ENCODE results near the gene PBX1.

The PBX1 gene

DNA sequence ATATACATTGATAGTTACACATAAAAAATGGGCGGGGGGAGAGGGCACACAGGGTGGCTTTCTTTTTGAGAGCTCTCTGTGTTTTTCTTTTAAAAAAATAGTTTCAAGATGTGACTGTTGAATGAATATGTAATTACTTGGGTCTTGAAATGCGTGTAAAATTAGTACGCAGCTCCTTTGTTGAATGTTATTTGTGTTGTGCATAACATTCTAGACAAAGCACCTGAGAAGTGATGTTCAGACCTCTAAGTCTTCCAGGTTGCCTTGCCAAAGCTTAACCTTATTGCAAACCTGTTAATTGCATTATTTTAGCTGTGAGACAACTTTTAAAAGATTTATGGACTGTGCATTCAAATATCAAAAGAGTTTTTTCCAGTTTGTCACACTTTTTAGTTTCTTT is 5.4 kb downstream of the PBX1 start:
- no peak for DNase-seq

DNA sequence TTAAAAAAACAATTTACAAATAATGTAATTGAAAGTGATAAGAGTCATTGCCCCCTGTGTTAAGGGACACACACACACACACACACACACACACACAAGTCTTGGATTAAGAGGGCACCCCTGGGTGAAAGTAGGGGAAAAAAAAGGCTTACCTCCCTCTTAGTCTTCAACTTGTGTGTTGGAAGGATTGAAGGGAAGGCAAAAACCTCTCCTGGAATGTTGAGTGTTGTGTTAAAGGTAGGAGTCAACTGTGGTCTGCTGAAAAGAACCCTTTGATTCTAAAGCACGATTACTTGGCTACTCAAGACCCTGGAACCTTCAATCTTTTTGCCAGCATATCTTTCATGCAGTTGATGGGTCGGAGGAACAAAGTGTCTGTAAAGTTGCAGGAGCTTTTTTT is 6.4 kb downstream of the PBX1 start:
- DNase-seq, result no peak

DNA sequence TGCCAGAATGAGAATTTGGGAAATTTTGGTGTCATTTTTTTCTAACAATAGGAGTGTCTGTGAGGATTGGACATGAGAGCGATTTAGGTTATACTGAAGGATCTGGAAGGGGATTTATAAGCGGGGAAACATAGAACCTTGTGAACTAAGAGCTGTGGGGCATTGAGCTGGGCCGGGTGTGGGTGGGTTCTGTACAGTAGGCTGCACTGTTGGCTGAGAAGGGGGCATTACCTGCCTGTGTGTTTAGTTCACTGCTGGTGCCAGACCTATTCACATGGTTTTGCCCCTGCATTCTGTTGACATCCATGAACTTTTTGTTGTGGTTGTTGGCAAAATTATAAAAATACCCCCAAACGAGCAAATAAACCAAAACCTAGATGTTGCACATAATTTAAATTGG is 8.8 kb downstream of the PBX1 start:
- DNase-seq, result no peak

DNA sequence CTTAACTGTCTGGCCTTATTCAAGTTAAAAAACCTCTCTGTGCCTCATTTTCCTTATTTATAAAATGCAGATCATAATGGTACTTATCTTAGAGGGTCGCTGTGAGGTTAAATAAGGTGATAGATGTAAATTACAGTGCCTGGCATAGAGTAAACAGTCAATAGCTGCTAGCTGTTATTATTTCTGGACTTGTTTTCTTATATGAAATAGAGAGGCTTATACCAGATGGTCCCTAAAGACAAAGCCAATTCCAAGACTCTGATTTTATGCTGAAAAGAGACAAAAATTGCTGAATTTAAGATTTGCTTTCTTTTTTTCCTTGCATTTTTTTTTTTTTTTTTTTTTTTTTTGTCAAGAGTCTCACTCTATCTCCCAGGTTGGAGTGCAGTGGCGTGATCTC is 10.3 kb downstream of the PBX1 start:
- DNase-seq, result no peak

DNA sequence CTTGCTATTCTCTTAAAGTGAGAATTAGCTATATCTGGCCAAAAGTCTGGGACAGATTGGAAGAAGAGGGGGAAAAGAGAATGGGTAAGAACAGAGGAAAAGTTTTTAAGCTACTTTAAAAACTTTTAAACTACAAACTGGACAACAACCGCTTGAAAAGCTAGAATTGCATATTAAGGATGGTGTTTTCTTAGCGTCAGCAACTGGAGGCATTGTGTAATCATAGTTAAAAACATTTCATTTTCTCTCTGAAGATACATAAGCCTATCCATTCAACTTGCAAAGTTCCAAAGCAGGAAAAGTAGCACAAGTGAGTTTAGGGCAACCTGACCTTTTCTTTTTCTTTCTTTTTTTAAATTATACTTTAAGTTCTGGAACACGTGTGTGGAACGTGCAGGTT is 10.9 kb downstream of the PBX1 start:
- DNase-seq, result no peak

DNA sequence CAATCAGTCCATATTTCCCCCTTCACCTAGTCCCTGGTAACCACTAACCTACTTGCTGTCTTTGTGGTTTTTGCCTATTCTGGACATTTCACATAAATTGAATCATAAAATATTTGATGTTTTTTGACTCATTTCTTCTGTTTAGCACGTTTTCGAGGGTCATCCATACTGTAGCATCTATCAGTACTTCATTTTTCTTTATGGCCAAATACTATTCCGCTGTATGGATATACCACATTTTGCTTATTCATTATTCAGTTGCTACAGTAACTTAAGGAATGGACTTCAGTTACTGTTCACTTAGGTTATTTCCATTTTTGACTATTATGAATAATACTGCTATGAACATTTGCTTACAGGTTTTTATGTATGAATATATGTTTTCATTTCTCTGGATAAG is 12.3 kb downstream of the PBX1 start:
- DNase-seq, result no peak

DNA sequence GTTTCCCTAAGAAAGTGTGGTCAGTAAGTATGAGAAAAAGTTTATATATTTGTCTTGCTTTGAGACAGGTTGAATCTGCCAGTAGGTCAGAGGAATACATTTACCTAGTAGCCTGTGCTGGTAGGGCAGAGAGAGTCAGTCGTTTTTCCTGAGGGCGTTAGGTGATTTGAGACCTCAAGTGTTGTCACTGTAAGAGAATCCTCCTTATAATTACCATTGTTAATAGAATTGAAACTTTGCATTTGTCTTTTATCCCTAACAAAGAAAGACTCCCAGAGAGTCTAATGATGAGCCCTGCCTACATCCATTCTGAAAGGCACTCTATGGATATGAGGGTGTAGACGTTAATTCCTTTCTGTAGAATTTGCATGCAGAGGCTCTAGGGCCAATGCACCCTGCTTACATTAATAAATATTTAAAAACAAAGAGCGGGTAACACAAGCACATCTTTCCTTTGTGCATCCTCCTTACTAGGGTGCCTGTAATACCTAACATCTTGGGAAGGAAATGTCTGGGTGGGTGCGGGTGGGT is 16.4 kb downstream of the PBX1 start:
- DNase-seq, result no peak

DNA sequence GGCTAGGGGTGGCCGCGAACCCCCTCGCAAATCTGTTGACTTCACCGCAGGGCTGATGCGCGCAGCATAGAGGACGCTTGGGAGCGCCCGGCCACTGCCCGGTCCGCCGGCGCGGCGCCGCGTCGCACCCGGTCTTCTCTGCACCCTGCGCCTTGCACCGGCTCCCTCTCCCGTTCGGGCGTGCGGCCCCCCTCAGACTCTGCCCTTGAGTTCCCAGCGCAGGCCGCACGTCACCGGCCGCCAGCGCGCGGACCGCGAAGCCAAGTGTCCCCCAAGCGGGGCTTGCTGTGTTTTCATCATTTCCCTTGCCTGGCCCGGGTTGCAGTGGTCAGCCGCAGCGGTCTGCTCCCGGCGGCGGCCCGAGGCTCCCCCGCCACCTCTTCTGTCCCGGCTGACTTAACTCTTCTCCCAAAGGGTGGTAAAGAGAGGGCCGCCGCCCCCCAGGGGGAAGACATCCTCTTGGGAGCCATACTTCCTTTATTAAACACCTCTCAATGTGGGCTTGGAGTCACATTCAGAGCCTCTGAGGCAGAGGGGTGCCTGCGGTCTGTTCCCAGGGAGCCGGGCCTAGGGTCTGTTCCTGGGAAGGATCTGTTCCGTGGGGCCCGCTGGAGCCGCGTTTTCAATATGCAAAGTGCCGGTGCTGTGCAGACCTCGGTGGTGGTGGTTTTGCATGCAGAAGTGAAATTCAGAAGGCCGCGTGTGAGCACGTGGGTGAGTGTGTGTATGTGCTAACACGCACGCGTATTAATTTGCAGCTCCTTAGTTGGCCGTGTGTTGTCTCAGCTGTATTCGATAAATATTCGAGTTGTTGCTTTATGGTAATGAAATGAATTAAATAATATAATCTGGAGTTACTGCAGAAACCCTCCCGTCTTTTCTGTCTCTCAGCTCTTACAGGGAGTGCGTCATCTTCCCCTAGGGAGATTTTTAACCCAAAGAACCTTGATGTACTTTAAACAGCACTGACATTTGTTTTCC is 17.6 kb downstream of the PBX1 start:
- no peak for DNase-seq

DNA sequence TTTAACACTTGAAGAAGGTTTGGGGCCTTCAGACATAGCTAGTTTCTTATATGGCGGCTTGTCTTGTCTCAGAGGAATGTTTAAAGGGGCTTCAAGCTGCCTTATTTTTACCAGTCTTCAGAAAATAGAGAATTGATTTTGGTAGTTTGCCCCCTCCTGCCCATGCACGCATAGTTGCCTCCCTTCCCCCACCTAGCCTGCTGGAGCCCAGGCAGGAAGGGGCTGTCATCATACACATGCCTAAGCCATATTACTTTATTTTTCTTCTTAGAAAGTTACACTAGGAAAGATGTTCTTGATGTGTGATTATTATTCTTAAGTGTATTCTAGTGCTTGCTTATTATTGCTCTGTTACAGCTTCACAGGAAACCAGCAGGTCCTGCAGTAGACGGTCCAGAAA is 18.3 kb downstream of the PBX1 start:
- no peak for DNase-seq

DNA sequence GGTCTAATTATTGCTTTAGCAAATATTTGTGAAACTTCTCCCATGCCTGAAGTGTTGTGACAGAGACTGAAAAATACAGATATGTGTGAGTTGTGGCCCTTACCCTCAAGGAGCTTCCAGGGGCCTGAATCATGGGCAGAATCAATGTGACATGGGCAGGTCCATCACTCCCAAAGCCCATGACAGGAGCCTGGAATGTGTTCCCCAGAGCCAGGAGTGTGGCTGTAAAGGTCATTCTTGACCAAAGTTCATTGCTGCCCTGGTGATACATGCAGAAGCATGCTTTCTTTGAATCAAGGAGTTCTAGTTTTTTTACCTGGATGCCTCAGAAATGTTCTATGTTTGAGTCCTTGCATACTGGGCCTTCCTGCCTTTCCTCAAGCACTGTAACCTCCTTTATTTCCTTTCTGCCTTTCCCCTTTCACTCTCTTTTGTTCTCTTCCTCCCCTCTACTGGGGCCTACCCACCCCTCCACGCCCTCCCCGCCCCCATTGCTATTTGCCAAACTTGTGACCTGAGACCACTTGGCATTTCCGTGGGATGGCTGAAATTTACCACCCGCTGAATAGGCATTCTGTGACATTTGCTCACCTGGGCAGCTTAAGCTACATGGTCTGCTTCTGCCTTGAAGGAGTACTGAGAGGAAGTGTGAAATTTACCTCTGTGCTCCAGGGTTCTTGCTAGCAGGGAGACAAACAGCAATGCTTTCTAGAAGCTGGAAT is 19.7 kb downstream of the PBX1 start:
- DNase-seq, result no peak

DNA sequence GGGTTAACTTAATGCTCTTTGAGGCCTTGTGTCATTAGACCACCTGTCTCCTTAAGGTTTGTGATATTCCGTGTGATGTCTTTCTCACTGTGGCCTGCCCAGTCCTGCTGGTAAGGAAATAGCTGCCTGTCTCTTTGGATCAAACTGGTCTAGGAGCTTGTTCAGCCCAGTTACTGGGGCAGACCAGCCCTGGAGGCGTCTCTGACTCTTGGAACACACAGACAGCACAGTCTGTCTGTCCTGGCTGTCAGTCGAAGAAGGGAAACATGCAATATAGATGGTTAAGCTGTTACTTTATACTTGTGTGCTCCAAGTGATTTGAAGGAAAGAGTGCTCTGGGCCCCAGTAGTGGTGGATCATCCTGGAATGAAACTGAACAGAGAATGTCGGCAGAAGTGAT is 20.4 kb downstream of the PBX1 start:
- DNase-seq, result no peak

DNA sequence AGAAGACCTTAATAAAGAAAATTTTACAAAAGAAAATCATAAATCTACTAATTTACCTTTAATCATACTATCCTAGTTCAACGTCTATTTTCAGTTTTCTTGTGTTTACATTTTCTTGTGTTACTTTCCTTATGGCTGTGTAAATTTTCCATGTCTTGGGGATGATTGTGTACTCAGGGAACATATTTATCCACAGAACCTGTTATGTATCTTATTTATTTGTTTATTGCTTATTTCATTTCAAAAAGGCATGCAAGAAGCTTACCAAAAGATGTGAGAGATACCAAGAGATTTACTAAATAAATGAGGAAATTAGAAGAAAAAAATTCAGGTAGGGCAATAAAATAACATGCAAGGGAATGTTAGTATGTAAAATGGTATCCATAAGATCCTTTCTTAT is 22.8 kb downstream of the PBX1 start:
- no peak for DNase-seq

DNA sequence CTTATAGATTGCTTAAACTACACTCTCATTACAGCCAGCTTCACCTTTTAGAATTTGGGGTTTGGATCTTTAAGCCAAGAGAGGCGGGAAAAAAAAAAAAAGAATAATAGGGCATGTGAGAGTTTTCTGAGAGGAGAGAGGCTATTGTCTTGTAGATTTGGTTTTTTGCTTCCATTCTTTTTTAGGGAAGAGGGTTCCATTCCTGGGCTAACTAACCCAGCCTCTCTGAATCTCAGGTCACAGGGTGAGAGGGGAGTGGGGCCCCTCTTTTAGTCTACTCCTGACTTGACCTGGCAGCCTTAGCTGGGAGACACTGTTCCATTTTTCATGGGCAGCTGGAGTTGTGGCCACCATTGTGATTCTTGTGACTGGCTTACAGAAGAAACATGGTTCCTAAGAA is 24.2 kb downstream of the PBX1 start:
- no peak for DNase-seq

DNA sequence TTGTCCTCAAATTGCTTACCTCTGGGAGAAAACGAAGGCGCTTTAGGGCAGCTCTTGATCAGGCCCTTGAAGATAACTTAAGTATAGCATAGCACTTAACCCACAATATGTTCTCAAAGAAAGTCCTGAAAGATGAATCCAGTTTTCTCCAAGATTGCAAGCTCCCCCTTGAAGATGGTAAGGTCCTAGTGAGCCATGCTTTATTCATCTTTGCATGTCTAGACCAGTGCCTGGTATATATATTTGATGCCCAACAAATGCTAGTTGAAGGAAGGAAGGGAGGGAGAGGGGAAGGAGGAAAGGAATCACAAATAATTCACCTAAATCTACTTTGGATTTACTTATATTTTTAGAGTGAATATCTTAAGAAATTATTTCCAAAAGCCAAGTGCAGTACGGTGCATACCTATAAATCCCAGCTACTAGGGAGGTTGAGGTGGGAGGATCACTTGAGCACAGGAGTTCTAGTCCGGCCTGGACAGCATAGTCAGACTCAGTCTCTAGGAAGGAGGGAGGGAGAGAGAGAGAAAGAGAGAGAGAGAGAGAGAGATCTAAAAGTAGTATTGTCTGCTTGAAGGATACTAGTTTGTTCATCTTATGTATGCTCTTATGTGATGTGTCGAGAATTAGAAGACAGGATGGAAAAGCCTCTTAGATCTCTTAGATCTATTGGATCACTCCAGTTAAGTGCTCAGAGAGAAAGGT is 25.0 kb downstream of the PBX1 start:
- no peak for DNase-seq

DNA sequence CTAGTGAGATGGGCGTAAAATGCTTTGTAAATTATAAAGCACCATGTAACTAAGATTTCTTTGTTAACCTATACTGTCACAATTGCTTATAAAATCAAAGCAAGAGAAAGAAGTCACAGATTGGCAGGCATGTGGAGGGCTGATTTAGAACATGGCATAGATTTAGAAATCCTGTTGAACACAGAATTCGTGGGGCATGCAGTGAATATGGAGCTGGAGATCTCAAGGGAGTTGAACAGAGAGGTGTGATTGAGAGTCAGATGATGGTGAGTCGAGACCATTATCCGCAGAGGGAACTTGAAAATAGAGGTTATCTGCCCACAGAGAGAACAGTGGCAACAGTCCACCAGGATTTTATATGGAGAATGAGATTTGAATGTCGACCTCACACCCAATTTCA is 27.6 kb downstream of the PBX1 start:
- DNase-seq, result no peak

DNA sequence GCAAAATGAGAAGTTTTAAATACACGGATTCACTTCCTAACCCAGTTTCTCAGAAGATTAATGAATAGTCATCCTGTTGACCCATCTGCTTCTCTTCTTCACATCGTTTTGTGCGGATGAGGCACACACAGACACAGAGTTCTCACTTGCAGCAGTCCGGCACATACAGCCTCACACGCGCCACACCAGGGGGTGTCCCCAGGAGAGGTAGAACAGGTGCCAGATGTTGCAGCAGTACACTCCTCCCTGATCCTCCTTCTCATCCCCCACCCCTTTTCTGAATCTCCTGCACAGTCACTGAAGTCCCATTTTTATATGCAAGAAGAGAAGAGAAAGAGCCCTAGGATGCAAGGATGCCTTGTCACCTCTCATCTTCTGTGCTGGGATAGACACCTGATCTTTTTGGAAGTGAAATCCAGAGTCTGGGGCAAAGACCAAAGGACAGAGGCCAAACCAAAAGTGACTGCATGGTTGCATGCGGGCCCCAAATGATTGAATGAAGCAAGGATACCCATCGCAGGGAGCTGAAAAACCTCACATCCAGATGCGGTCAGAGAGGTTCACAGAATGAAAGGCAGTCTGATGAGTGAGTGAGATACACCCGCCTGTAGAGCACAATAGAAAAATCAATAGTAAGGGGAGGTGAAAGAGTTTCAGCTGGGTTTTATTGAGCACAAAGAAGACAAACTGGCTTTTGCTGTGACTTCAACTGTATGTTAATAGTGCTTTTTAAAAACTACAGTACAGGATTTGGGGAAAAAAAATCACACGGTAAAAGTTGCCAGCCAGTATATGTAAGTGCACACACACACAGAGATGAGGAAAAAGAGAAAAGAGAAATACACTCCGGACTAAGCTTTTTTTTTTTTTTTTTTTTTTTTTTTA is 28.9 kb downstream of the PBX1 start:
- no peak for DNase-seq

DNA sequence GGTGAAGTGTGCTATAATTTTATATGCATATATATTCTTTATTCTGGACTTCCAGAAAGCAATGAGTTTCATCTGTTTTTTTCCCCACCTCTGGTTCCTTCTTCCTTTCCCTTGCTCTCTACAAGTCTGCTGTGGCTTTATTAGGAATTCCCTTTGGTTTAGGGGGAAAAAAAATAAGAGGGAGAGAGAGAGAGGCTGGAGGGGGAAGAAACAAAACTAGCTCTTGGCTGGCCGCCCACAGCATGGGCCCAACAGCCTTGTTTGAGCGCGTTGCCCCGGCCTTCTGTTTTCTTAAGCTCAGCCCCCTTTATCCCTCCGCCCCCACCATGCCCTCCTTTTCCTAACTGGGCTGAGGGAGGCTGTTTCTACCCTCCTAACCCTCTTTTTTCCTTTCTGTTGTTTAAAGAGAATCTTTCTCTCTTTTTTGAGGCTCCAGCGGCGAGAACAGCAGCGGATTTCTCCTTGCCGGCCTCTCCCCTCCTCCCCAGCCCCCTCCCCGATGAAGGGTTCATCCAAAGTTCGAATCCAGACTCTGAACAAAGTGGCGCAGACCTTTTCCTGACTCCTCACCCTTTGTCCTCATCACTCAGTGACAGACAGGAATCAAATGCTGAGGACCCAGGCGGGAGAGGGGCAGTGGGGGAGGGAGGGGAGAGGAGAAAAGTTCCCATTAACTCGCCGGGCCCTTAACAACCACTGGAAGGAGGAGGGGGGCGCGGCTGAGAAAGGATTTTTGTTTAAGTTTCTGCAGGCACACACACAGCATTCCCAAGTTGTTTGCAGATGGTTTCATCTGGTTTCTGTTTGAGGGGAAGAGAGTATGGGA is 29.7 kb downstream of the PBX1 start:
- no peak for DNase-seq

DNA sequence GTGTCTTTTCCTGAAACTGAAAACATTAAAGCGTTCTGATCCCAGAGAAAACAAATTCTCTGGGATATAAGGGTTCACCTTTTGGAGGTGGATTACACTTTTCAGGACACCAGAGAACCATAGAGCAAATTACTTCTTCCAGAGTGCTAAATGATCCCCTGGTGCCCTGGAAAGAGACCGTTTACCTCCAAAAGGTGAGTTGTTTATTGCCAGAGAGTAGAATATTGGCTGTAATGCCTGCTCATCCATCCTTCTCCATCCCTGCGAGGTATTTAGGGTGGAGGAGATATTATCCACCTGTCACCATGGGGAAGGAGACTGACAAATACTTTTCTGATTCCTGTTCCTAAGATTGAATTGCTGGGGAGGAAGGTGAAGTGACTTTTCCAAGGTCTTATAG is 30.4 kb downstream of the PBX1 start:
- DNase-seq, result no peak

DNA sequence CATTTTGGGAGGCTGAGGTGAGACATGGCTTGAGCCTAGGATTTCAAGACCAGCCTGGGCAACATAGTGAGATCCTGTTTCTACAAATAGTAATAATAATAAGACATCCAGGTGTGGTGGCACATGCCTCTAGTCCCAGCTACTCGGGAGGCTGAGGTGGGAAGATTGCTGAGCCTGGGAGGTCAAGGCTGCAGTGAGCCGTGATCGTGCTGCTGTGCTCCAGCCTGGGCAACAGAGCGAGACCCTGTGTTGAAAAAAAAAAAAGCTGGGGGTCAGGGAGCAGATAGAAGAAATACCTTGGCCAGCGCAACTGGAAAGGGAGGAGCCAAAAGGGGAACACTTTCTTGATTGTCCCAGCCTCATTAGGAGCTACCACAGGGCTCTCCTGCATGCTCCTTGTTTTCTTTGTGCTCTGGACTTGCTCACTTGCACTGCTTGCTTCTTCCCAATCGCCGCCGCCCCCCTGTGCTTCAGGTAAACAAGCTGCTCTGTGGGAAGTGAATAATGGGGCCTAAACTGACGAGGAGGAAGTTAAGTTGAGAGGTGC is 31.1 kb downstream of the PBX1 start:
- DNase-seq, result no peak

DNA sequence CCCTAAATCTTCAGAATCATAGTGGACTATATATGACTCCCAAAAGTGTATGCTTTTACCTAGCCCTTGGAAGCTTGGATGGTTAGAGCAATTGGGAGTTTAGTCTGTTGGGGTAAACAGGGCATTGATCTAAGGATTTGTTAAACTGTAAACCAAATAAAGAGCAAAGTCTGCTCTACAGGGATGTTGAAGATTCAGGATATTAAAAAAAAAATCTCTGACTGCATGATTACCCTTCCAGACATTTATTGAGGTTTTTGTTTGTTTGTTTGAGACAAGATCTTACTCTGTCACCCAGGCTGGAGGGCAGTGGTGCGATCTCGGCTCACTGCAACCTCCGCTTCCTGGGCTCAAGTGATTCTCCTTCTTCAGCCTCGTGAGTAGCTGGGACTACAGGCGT is 31.6 kb downstream of the PBX1 start:
- no peak for DNase-seq

DNA sequence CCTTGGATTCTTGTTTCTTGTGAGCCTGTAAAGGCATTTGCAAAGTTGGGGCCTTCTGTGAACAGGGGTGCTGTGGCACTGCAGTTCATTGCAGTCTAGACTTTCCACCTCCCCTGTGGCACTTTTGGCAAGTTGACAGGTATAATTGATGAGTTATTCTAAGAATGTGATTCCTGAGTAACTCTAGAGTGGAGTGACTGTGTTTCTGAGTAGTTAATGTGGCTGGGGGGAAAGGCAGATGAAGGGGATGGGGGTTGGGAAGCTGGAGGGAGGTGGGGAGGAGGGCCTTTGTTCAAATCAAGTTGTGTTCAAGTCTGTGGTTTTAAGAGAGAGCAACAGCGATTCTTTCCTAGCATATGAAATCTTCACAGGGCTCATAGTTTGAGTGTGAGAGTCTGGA is 32.9 kb downstream of the PBX1 start:
- no peak for DNase-seq
